Progenitor cell of endocrine pancreas (in vitro differentiated cells): ENCODE data around the gene ZCCHC8. TPM values are rescaled to one million over a fixed set of nuclear protein-coding genes. Genes with fewer than 3 reads are reported as not detected.
"Not testable (repeated sequence)": the region's sequence is repeated elsewhere in the genome, so short reads cannot be mapped to it uniquely, and the experiment has no call there.

Experiments
- DNase-seq: peaks from one replicate; pipeline ENCODE4 v3.0.0; 2021; ENCODE audit warnings: low spot score; ENCODE audit not compliant: unreplicated experiment
- H3K27ac Mint-ChIP-seq: 2 replicates; pipeline ENCODE4 v1.8.0; 2021; ENCODE audit warnings: mild to moderate bottlenecking, moderate library complexity, mixed read lengths
- H3K27me3 Mint-ChIP-seq: 2 replicates; pipeline ENCODE4 v1.8.0; 2021; ENCODE audit warnings: mixed read lengths
- H3K36me3 Mint-ChIP-seq: 2 replicates; pipeline ENCODE4 v1.8.0; 2022; ENCODE audit warnings: mixed read lengths; ENCODE audit not compliant: insufficient read depth
- H3K4me1 Mint-ChIP-seq: 2 replicates; pipeline ENCODE4 v1.8.0; 2021; ENCODE audit warnings: low read depth, mixed read lengths
- H3K4me3 Mint-ChIP-seq: 2 replicates; pipeline ENCODE4 v1.8.0; 2021; ENCODE audit warnings: low read depth, mild to moderate bottlenecking, moderate library complexity, mixed read lengths
- H3K9me3 Mint-ChIP-seq: 2 replicates; pipeline ENCODE4 v1.8.0; 2021; ENCODE audit warnings: low read depth, mixed read lengths
- CTCF ChIP-seq: fragments of 200-600 bp; sonication (generic); IDR thresholded peaks from one replicate; pipeline ENCODE4 v1.5.0; 2021; ENCODE audit warnings: antibody characterized with exemption, mild to moderate bottlenecking; ENCODE audit not compliant: unreplicated experiment
- total RNA-seq: library from RNA; stranded (reverse); gene quantifications from 2 replicates; pipeline ENCODE4 v1.2.1, GENCODE V29; 2021

ZCCHC8 gene
- total RNA-seq, 1 donor from 2014 or later = 33.4 TPM

GRCh38 chr12:122481861-122482260, 18.9 kb downstream of the ZCCHC8 start:
- DNase-seq = no peak

GRCh38 chr12:122480753-122481152, 20.0 kb downstream of the ZCCHC8 start:
- Mint-ChIP-seq H3K36me3 (peaks cover 34% of the 10 kb centered on the region), H3K4me3 (no peak overlapping the region), H3K9me3 (no peaks in the 10 kb centered on the region), H3K4me1 (no peaks in the 10 kb centered on the region), H3K27ac (no peak overlapping the region), H3K27me3 (no peaks in the 10 kb centered on the region)
- no peak for TF ChIP-seq CTCF
- DNase-seq = no peak

More at GRCh38 chr12:122481861-122482260, 18.9 kb downstream of the ZCCHC8 start:
- H3K36me3 Mint-ChIP-seq = peaks cover 31% of the 10 kb centered on the region
- no peaks in the 10 kb centered on the region for H3K27me3 Mint-ChIP-seq
- H3K9me3 Mint-ChIP-seq = no peaks in the 10 kb centered on the region
- no peak for TF ChIP-seq CTCF
- H3K4me3 Mint-ChIP-seq = no peak overlapping the region
- no peaks in the 10 kb centered on the region for H3K4me1 Mint-ChIP-seq
- no peak overlapping the region for H3K27ac Mint-ChIP-seq

GRCh38 chr12:122474324-122474716, 26.4 kb downstream of the ZCCHC8 start:
- no peak for TF ChIP-seq CTCF
- DNase-seq = no peak

DNA sequence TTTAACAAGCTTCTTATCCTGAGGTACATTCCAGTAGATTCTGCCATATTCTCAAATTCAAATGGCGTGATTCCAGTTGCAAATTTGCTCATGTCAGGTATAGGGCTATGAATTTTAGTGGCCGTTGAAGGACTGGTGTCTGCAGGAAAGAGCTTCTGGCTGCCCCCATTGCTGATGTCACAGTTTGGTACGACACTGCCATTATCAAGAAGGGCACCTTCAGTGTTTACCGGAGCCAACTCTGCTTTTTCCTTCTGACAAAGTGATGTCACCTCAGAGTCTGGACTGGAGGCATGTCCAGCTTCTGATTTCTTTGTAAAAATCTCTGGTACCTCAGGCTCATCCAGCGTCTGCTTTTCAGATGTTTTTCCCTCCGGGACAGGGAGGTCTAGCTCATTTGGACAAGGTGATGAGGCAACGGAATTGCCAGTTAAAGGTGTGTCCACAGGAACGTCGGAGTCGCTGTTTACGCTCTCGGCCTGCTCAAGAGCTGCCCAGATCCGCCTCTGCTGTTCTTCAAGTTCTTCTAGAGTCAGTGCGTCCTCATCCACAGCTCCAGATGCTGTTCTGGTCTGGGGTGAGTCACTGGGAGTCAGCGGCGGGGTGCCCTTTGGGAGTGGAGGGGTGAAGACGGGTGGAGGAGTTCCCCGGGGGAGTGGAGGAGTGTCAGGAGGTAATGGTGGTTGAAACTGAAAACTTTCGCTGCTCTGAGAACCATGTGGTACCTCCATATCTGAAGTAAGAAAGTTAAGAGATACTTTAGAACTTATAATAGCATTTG, 27.0 kb downstream of the ZCCHC8 start:
- H3K27ac Mint-ChIP-seq = no peak overlapping the region
- DNase-seq = no peak
- TF ChIP-seq CTCF = no peak
- H3K36me3 Mint-ChIP-seq = peaks cover 26% of the 10 kb centered on the region
- H3K9me3 Mint-ChIP-seq = no peaks in the 10 kb centered on the region
- no peak overlapping the region for H3K4me3 Mint-ChIP-seq
- H3K27me3 Mint-ChIP-seq = no peaks in the 10 kb centered on the region
- H3K4me1 Mint-ChIP-seq = peaks cover 4% of the 10 kb centered on the region

More at GRCh38 chr12:122474324-122474716, 26.4 kb downstream of the ZCCHC8 start:
- Mint-ChIP-seq H3K36me3 (peaks cover 27% of the 10 kb centered on the region), H3K27ac (no peak overlapping the region), H3K4me1 (peaks cover 4% of the 10 kb centered on the region), H3K27me3 (no peaks in the 10 kb centered on the region), H3K4me3 (no peak overlapping the region), H3K9me3 (no peaks in the 10 kb centered on the region)

DNA sequence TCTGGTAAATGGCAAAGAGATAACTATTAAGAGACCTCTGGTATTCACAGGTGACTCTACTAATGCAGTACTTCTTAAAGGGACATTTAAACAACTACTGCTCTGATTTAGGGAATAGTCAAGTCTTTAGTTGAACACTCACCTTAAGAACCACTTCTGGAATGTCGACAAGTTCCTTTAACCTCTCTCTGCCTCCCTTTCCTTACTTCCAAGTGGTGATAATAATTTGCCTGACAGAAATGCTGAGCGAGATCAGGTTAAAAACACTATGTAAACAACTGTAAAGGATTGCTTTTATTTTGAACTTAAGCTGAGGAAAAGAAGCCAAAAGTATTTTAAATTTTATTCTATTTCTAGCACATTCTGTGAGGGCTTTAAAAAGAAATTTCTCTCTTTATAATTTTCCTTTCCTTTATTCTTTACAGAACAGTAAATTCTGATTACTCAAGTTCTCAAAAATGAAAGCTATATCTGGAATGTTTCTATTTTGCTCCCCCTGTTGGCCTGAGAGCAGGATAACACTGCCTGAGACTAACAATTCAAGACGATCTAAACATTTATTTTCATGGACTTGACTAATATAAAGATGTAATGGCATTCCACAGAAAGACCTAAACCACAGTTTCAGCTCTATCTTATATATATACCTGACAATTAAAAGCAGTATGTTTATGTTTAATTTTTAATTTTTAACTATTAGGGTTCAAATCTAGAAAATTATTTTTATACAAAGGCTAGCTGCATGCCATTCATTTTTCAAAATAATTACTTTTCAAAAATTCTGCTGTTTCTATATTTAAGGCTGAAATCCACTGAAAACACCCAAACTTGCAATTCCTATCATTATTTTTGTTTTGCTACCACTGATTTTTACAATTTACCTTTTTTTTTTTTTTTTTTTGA, 29.2 kb downstream of the ZCCHC8 start:
- Mint-ChIP-seq H3K9me3 (no peaks in the 10 kb centered on the region), H3K36me3 (peaks cover 16% of the 10 kb centered on the region), H3K27ac (peak overlapping the region; percentile 43), H3K4me3 (no peak overlapping the region), H3K27me3 (no peaks in the 10 kb centered on the region), H3K4me1 (peaks cover 8% of the 10 kb centered on the region)
- peak; percentile 80 for TF ChIP-seq CTCF
- no peak for DNase-seq

DNA sequence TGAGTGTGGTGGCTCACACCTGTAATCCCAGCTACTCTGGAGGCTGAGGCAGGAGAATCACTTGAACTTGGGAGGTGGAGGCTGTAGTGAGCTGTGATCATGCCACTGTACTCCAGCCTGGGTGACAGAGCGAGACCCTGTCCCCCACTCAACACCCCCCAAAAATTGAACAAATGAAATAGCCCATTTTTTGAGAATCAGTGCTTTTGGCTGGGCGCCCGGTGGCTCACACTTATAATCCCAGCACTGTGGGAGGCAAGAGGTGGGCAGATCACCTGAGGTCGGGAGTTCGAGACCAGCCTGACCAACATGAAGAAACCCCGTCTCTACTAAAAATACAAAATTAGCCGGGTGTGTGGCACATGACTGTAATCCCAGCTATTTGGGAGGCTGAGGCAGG, 30.2 kb downstream of the ZCCHC8 start:
- not testable (repeated sequence) for H3K9me3 Mint-ChIP-seq, H3K4me3 Mint-ChIP-seq, H3K36me3 Mint-ChIP-seq, H3K4me1 Mint-ChIP-seq, H3K27me3 Mint-ChIP-seq, H3K27ac Mint-ChIP-seq, DNase-seq

DNA sequence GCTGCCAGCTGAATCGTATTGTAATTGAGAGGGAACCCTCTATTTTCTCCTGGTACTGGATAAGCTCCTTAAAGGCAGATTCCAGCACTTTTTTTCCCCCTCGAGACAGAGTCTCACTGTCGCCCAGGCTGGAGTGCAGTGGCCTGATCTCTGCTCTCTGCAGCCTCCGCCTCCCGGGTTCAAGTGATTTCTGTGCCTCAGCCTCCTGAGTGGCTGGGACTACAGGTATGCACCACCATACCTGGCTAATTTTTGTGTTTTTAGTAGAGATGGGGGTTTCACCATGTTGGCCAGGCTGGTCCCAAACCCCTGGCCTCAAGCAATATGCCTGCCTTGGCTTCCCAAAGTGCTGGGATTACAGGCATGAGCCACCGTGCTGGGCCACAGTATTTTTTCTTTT, 30.9 kb downstream of the ZCCHC8 start:
- DNase-seq, H3K4me1 Mint-ChIP-seq, H3K27me3 Mint-ChIP-seq, H3K4me3 Mint-ChIP-seq, H3K9me3 Mint-ChIP-seq, H3K27ac Mint-ChIP-seq, H3K36me3 Mint-ChIP-seq: not testable (repeated sequence)
